ENCODE measurements around the gene CCSER1.

- TF ChIP-seq EZH2 (IDR thresholded peaks at IDR 0.05; ENCODE audit: insufficient read depth, poor library complexity, severe bottlenecking): no peak
- TF ChIP-seq EZH2phosphoT487 (IDR thresholded peaks at IDR 0.05; ENCODE audit: insufficient read depth, low read depth): no peak
These were observed 218.5 kb downstream of the CCSER1 start for GRCh38 chr4:90345549-90346215.

Measured in GM23248 (cell line).